Loucy (cell line): ENCODE data around the gene MAPK8.

Experiments used
- H2AFZ ChIP-seq: fragments of 200-600 bp; sonication (generic); 2 replicates; pipeline ENCODE4 v1.6.0; 2016; ENCODE audit warnings: antibody characterized with exemption, mild to moderate bottlenecking, low read length, moderate library complexity
- H3F3A ChIP-seq: fragments of 200-600 bp; 2 replicates; pipeline ENCODE4 v1.6.0; 2016; ENCODE audit warnings: antibody characterized with exemption, low read depth, mild to moderate bottlenecking
- H3K27me3 ChIP-seq: fragments of 200-600 bp; sonication (generic); 2 replicates; pipeline ENCODE4 v1.6.1; 2014; ENCODE audit warnings: low read length, mild to moderate bottlenecking; ENCODE audit not compliant: insufficient read depth, poor library complexity, severe bottlenecking
- H3K36me3 ChIP-seq: fragments of 200-600 bp; sonication (generic); 2 replicates; pipeline ENCODE4 v1.6.1; 2016; ENCODE audit warnings: low read length; ENCODE audit not compliant: insufficient read depth
- H3K4me1 ChIP-seq: fragments of 200-600 bp; sonication (generic); 2 replicates; pipeline ENCODE4 v1.5.1; 2014; ENCODE audit warnings: low read length, mild to moderate bottlenecking; ENCODE audit not compliant: insufficient read depth, poor library complexity, severe bottlenecking
- H3K4me2 ChIP-seq: fragments of 200-600 bp; sonication (generic); 2 replicates; pipeline ENCODE4 v1.6.0; 2014; ENCODE audit warnings: antibody characterized with exemption, low read length, low read depth, mild to moderate bottlenecking; ENCODE audit not compliant: poor library complexity, severe bottlenecking
- H3K4me3 ChIP-seq: fragments of 200-600 bp; sonication (generic); 2 replicates; pipeline ENCODE4 v1.5.1; 2014; ENCODE audit warnings: low read length, mild to moderate bottlenecking, mixed read lengths; ENCODE audit not compliant: poor library complexity, severe bottlenecking
- H3K79me2 ChIP-seq: fragments of 200-600 bp; sonication (generic); 2 replicates; pipeline ENCODE4 v1.6.1; 2014; ENCODE audit warnings: low read length; ENCODE audit not compliant: insufficient read depth
- H3K9ac ChIP-seq: fragments of 200-600 bp; sonication (generic); 2 replicates; pipeline ENCODE4 v1.6.0; 2014; ENCODE audit warnings: mild to moderate bottlenecking, low read depth, low read length, moderate library complexity; ENCODE audit not compliant: poor library complexity, severe bottlenecking
- H3K9me2 ChIP-seq: fragments of 200-600 bp; sonication (generic); replicated peaks from 2 replicates; pipeline ENCODE4 v1.6.1; 2016; ENCODE audit warnings: low read depth, low read length, mixed read lengths
- H3K9me3 ChIP-seq: fragments of 200-600 bp; sonication (generic); 2 replicates; pipeline ENCODE4 v1.6.1; 2014; ENCODE audit warnings: mild to moderate bottlenecking, antibody characterized with exemption, low read length, low read depth; ENCODE audit not compliant: insufficient read depth
- H4K20me1 ChIP-seq: fragments of 200-600 bp; sonication (generic); 2 replicates; pipeline ENCODE4 v1.6.0; 2014; ENCODE audit warnings: antibody characterized with exemption, low read length, mild to moderate bottlenecking; ENCODE audit not compliant: insufficient read depth, poor library complexity, severe bottlenecking
- CTCF ChIP-seq: fragments of 200-600 bp; sonication (generic); conservative IDR thresholded peaks from 2 replicates; pipeline ENCODE4 v1.5.1; 2014; ENCODE audit warnings: mild to moderate bottlenecking, antibody characterized with exemption, low read length
- EZH2phosphoT487 ChIP-seq: fragments of 200-600 bp; IDR thresholded peaks from 2 replicates; pipeline ENCODE4 v1.6.1; 2018; ENCODE audit warnings: antibody characterized with exemption, mild to moderate bottlenecking, moderate library complexity, borderline replicate concordance

The MAPK8 gene

GRCh38 chr10:48450741-48451466 is 144.4 kb downstream of the MAPK8 start:
- no peak for TF ChIP-seq CTCF
- no peak for TF ChIP-seq EZH2phosphoT487
- Histone ChIP-seq H4K20me1 (no peaks in the 10 kb centered on the region), H3K79me2 (no peaks in the 10 kb centered on the region), H3K9ac (no peak overlapping the region), H3K9me3 (no peaks in the 10 kb centered on the region), H3K4me1 (peaks cover 10% of the 10 kb centered on the region), H3K4me2 (no peak overlapping the region), H3F3A (no peaks in the 10 kb centered on the region), H2AFZ (no peak overlapping the region), H3K36me3 (no peaks in the 10 kb centered on the region), H3K4me3 (no peak overlapping the region), H3K27me3 (no peaks in the 10 kb centered on the region), H3K9me2 (no peaks in the 10 kb centered on the region)

GRCh38 chr10:48451969-48452878 is 145.7 kb downstream of the MAPK8 start:
- Histone ChIP-seq H3K79me2 (no peaks in the 10 kb centered on the region), H3K4me2 (no peak overlapping the region), H3K9me2 (no peaks in the 10 kb centered on the region), H4K20me1 (no peaks in the 10 kb centered on the region), H2AFZ (no peak overlapping the region), H3K27me3 (no peaks in the 10 kb centered on the region), H3F3A (no peaks in the 10 kb centered on the region), H3K4me3 (no peak overlapping the region), H3K9ac (no peak overlapping the region), H3K36me3 (no peaks in the 10 kb centered on the region), H3K4me1 (peaks cover 17% of the 10 kb centered on the region), H3K9me3 (no peaks in the 10 kb centered on the region)
- TF ChIP-seq EZH2phosphoT487 = no peak
- TF ChIP-seq CTCF = no peak

- Histone ChIP-seq H3K36me3 (no peaks in the 10 kb centered on the region), H3K4me1 (peaks cover 17% of the 10 kb centered on the region)
- TF ChIP-seq CTCF (no peak), EZH2phosphoT487 (no peak)
Observed at GRCh38 chr10:48452879-48453412, 146.5 kb downstream of the MAPK8 start.

More at GRCh38 chr10:48452879-48453412, 146.5 kb downstream of the MAPK8 start:
- Histone ChIP-seq H3K27me3 (no peaks in the 10 kb centered on the region), H2AFZ (no peak overlapping the region), H3K9ac (no peak overlapping the region), H3F3A (no peaks in the 10 kb centered on the region), H3K9me2 (no peaks in the 10 kb centered on the region), H3K9me3 (no peaks in the 10 kb centered on the region), H3K79me2 (no peaks in the 10 kb centered on the region), H3K4me2 (no peak overlapping the region), H4K20me1 (no peaks in the 10 kb centered on the region), H3K4me3 (no peak overlapping the region)
